K562 (cell line): ENCODE results near the gene ZNF292.

Experiments used
- CREM ChIP-seq: IDR thresholded peaks from 2 replicates; pipeline ENCODE4 v1.6.1; 2014; ENCODE audit warnings: antibody characterized with exemption, low read depth
- CTCF ChIP-seq, 3 experiments: IDR thresholded peaks in 2 of 3; conservative IDR thresholded peaks in 1 of 3; 2 replicates each; pipeline ENCODE4 v1.5.1; 2011 to 2012; ENCODE audit warnings: low read length in 3 of 3, mild to moderate bottlenecking in 3 of 3, control low read depth in 2 of 3, improper control_type of control experiment in 1 of 3, inconsistent platforms in 1 of 3, low read depth in 1 of 3, mixed read lengths in 1 of 3, moderate library complexity in 1 of 3; ENCODE audit not compliant: insufficient read depth in 2 of 3

DNA sequence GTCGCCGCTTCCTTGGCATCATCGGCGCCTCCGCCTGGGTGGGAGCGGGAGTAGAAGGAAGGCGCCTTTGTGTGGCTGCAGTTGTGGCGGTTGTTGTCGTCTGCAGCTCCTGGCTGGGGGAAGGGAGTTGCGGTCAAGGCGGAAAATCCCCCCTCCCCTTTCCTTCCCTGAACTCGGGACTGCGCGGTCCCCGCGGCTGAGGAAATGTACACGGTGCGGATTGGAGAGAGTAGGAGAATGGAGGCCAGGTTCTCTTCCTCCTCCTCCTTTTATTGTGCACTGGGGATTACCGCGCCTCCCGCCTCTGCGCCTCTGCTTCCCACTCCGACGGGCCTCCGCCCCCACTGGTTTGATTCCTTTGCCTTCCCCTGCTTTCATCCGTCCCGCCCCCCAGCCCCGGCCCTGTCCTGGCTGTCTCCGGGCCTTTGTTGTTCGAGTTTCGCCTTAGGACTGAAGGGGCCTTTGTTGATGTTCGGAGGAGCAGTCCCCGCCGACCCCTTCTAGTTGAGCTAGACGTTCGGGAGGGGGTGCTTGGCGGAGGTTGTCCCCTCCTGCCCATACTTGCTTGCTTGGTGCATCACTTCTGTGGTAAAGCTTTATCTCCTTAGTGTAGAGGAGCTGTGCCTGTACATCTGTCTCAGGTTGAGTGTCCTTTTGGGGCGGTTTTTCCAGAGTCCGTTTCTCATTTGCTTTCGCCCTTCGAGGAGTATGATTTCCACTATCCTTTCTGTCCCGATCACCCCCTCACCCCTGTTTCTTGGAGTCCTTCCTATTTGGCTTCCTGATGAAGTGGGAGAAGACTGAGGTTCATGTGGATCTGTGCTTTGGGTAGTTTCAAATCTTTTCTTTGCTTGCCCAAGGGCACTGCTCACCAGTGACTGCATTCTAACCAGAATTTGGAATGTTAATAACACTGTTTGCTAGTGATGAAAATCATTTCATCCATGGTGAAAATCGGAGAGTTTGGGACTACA is 764 bp downstream of the ZNF292 start:
- TF ChIP-seq CREM = 0 out of 2 replicates have a peak, but pooled peaks have one; percentile 10
- TF ChIP-seq CTCF (IDR thresholded peaks at IDR 0.05 in 2 of 3, conservative IDR thresholded peaks at IDR 0.05 in 1 of 3; ENCODE audit: insufficient read depth in 2 of 3, low read depth in 1 of 3, low read length in 3 of 3) = no peak
